ENCODE results near the gene SDF4.
"Not testable (repeated sequence)": the region's sequence is repeated elsewhere in the genome, so short reads cannot be mapped to it uniquely, and the experiment has no call there.

The SDF4 gene

GRCh38 chr1:1259540-1259939, 27.7 kb upstream of the SDF4 start:
- no peak for DNase-seq (ENCODE audit: low read depth)

GRCh38 chr1:1259119-1259488, 27.3 kb upstream of the SDF4 start:
- no peak for DNase-seq (ENCODE audit: low read depth)

GRCh38 chr1:1256956-1257871, 25.4 kb upstream of the SDF4 start:
- DNase-seq (ENCODE audit: low read depth) = no peak

DNA sequence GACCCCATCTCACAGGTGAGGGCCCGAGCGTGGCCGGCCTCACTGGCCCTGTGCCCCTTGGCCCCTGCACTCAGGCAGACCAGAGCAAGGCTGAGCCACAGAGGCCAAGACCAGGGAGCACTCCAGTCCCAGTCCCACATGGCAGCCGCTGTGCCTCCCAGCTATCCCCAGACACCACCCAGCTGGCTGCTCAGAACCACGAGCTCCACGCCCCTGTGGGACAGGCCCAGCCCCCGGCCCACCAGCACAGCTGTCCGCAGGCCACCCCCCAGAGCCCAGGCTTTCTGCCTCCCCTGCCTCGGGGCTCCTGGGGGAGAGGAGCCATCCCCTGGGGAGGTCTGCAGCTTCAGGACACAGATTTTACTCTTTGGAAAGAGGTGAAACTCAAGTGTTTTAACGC, 23.8 kb upstream of the SDF4 start:
- DNase-seq (ENCODE audit: low read depth) = no peak

GRCh38 chr1:1255078-1255477, 23.3 kb upstream of the SDF4 start:
- DNase-seq (ENCODE audit: low read depth) = no peak

DNA sequence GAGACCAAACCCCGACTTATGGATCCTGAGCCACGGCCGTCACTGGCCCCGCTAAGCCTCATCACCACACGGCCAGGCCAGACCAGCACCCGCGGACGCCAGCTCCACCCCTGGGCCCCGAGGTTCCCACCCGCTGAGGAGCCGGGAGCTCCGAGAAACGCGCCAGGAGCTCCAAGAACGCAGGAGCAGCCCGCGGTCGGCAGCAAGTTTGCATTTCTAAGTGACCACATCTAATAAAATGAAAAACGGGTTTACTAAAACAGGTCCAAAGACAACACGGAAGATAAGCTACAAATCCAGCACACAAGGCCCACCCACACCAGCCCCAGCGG, 22.8 kb upstream of the SDF4 start:
- DNase-seq (ENCODE audit: low read depth) = no peak

DNA sequence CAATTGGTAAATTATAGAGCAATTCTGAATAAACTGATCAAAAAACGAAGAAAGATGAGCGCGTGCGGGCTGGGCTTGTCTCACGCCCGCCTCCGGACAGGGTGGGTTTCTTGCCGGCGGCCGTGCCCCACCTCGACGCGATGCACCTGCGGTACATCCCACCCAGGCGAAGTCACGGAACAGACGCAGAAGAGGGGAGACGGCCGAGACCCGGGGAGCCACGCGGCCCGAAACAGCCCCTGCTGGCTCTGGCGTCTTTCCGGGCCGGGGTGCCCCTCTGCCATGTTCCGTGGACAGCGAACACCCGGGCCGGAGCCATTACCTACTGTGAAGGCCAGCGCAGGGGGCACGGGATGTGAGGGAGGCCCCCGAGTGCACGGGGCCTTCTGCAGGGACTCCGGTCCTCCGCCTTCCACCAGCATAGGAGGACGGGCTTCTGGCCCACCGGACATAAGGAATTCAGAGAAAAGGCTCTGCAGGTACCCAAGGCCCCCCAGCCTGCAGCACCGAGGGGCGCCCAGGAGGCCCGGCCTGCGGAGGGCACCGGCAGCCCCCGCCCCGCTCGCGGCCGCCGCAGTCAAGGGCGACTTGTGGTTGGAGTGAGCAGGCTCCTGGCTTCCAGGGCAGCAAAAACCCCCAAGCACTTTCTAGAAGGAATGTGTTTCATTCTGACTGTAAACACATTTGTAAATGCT, 22.3 kb upstream of the SDF4 start:
- no peak for DNase-seq (ENCODE audit: low read depth)

GRCh38 chr1:1253314-1253713, 21.5 kb upstream of the SDF4 start:
- no peak for DNase-seq (ENCODE audit: low read depth)

DNA sequence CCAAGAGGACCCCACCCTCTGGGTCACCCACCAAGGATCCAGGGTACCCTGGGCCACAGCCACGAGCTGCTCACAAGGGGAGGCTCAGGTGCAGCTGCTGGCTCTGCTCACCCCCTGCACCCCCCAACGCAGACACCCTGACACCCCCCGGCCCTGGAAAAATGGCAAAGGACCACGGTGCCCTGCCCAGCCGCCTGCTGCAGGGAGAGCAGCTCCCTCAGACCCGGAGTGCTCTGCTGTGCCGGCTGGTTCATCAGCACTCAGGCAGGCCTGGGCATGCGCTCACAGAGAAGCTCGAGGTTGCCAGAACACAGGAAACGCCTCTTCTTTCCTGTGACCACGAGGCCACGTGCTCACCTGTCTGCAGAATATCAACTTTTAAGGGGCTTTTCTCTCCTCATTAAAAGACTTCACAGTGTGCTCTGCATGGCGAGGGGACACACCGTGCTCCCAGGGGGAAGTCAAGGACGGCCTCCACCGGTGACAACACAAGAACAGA, 19.0 kb upstream of the SDF4 start:
- no peak for DNase-seq (ENCODE audit: low read depth)

- DNase-seq (ENCODE audit: low read depth) = not testable (repeated sequence)
Measured at GRCh38 chr1:1248009-1248913, 16.5 kb upstream of the SDF4 start.

- no peak for DNase-seq (ENCODE audit: low read depth)
Measured at GRCh38 chr1:1247341-1247913, 15.6 kb upstream of the SDF4 start.

- no peak for DNase-seq (ENCODE audit: low read depth)
Measured at GRCh38 chr1:1246577-1247340, 15.0 kb upstream of the SDF4 start, which contains the start of gene C1QTNF12. Gene C1QTNF12 (minus strand): TSS chr1:1246722. CDS start chr1:1246690, 32 bp downstream.

DNA sequence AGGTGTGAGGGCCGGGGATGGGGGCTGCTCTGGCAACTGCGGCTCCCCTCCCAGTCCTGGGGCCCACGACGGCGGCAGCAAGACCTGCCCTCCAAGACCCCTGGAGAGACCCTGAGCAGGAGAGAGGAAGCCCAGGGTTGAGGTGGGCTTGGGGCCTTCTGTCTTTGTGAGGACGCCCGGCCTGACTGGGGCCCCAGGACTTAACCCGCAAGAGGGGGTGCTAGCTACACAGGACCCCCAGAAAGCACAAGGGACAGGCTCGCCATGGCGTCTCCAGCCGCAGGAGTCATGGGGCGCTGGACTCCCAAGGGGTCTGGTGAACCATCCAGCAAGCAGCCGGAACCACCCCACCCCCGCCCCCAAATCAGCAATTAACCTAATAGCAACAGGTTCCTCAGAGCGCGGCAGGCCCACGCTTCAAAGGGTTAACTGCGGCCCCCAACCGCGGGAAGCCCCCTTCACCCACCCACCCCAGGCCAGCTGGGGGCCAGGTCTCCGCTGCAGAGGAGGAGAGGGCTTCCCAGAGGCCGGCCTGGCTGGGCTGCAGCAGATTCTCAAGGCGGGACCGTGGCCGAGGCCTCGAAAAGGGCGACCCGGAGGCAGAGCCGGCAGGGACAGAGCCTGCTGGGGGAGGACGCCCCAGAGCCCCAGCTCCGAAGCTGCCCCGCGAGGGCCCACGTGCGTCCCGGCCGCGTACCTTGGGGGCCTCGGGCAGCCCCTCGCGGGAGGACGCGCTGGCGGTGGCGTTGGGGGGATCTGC, 14.2 kb upstream of the SDF4 start:
- no peak for DNase-seq (ENCODE audit: low read depth)

GRCh38 chr1:1245178-1245816, 13.5 kb upstream of the SDF4 start:
- DNase-seq (ENCODE audit: low read depth) = no peak

DNA sequence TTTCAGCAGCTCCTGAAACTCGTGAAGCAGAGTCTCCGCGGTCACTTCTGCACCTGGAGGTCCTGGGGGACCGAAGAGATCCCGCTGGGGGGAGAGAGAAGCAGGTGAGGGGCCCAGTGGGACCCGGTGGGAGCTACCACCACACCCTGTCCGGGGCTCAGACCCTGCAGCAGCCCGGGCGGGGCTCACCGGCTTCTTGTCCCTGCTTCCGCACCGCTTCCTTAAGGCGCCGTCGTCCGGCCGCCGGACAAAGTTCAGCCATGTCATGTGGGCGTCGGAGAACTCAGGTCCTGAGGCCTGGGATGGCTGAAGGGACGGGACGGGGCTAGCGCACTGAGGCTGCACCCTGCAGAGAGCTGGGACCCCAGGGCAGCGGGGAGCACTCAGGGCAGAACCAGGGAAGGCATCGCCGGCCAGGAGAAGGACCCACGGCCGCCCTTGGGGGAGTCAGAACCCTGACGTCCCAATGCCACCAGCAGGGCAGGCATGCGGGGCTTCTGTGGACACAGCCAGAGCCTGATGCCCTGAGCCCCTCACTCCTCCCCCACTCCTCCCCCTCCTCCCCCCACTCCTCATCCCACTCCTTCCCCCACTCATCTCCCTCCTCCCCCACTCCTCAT, 12.5 kb upstream of the SDF4 start:
- DNase-seq (ENCODE audit: low read depth) = no peak

DNA sequence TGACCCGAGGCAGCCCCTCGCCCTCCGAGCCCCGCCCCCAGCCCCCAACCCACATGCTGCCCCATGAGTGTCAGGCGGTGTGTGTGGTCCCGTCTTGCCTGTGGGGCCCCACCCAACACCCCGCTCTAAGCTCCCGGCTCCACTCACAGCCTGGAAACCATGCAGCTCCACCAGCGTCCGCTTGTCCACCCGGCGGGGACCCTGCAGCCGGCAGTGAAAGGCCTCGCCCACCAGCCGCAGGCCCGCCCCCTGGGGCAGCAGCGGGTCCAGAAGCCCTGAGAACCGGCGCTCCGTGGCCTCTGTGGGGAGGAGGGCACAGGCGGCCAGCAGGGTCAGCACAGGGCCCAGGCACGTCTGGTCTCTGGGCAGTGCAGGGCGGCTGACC, 12.0 kb upstream of the SDF4 start:
- DNase-seq (ENCODE audit: low read depth) = no peak

- DNase-seq (ENCODE audit: low read depth) = no peak
Measured at GRCh38 chr1:1243266-1243660, 11.5 kb upstream of the SDF4 start.

DNA sequence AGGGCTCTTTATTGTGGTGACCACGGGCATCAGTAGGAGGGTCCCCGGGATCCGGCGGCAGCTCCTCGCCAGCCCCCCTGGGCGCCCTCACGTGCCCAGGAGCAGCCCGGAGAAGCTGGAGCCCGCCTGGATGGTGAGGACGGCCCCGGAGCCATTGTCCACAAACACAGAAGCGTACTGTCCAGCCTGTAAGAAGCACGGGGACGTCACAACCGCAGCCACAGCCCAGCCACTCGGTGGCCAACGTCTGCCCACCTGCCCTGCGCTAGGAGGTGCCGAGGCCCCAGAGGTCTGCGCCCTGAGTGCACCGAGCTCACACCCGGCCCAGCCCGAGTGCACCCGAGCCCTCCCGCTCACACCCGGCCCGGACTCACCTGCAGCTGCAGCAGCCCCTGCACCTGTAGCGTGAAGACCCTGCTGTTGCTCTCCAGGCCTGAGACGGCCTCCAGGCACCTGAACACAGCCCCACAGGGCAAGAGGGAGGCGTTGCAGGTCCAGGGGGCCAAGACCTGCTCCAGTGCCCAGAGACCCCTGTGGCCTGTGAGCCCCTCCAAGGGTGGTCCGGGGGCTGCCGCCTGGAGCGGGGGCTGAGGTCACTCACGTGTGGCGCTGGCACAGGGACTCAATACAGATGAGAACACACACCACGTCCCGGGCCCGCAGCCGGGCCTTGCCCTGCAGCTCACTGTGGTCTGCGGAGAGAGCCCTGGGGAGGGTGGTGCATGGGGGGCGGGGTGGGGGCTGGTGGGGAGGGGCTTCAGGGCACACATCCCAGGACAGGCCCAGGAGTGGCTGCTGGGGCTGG, 10.9 kb upstream of the SDF4 start:
- DNase-seq (ENCODE audit: low read depth) = no peak

Measured in iris pigment epithelial cell (primary cell).